Metanephros (tissue), 1 donor: ENCODE measurements around the gene POLDIP2. TPM values are rescaled to one million over a fixed set of nuclear protein-coding genes. Genes with fewer than 3 reads are reported as not detected.

ENCODE experiments used
- total RNA-seq: library from RNA; depleted of rRNA; stranded (reverse); fragments of >200 nt; gene quantifications from one replicate; pipeline ENCODE4 v1.2.3, GENCODE V29; 2014

The POLDIP2 gene
- 68.8 TPM for total RNA-seq

GRCh38 chr17:28357061-28357900, at the start of gene POLDIP2:
Gene POLDIP2, minus strand, starts transcription at chr17:28357527. Its CDS starts 79 bp downstream, at chr17:28357448.

GRCh38 chr17:28405632-28406472, 48.5 kb upstream of the POLDIP2 start, which contains the start of gene SLC46A1:
Gene SLC46A1, minus strand, starts transcription at chr17:28406212. Its CDS starts 98 bp downstream, at chr17:28406114.

GRCh38 chr17:28371245-28372202, 14.2 kb upstream of the POLDIP2 start, which contains the start of gene SARM1:
Gene SARM1, plus strand, starts transcription at chr17:28371694. Its CDS starts 339 bp downstream, at chr17:28372033.

GRCh38 chr17:28370035-28370743, 12.9 kb upstream of the POLDIP2 start, which contains the start of gene VTN:
Gene VTN, minus strand, starts transcription at chr17:28370307. Its CDS starts 104 bp downstream, at chr17:28370203.

GRCh38 chr17:28364665-28365363, 7.5 kb upstream of the POLDIP2 start, which contains the start of gene SEBOX:
Gene SEBOX, minus strand, starts transcription at chr17:28365199. Its CDS starts 48 bp downstream, at chr17:28365151.

GRCh38 chr17:28335201-28335958, 21.9 kb downstream of the POLDIP2 start, which contains the start of the genes IFT20 and TNFAIP1:
Gene IFT20, minus strand, starts transcription at chr17:28335472. Its CDS starts 3,487 bp downstream, at chr17:28331985.
Gene TNFAIP1, plus strand, starts transcription at chr17:28335761. Its CDS starts 3,761 bp downstream, at chr17:28339522.

GRCh38 chr17:28318759-28319597, 38.3 kb downstream of the POLDIP2 start, which contains the start of gene TMEM97:
Gene TMEM97, plus strand, starts transcription at chr17:28319200. Its CDS starts 40 bp downstream, at chr17:28319240.

Other genes with a start within 250 kb of the POLDIP2 start
- gene TMEM97, start 38.3 kb downstream of the POLDIP2 start, total RNA-seq, result 25.3 TPM
- 42.5 TPM for gene IFT20, start 22.1 kb downstream of the POLDIP2 start, total RNA-seq
- 38.9 TPM for gene TNFAIP1, start 21.8 kb downstream of the POLDIP2 start, total RNA-seq
- gene SEBOX, start 7.7 kb upstream of the POLDIP2 start, total RNA-seq, result not detected
- 5.7 TPM for gene VTN, start 12.8 kb upstream of the POLDIP2 start, total RNA-seq
- gene SARM1, start 14.2 kb upstream of the POLDIP2 start, total RNA-seq, result 16.7 TPM
- 8.2 TPM for gene SLC46A1, start 48.7 kb upstream of the POLDIP2 start, total RNA-seq
- 1.9 TPM for gene SLC13A2, start 116.1 kb upstream of the POLDIP2 start, total RNA-seq
- 0.23 TPM for gene FOXN1, start 148.8 kb upstream of the POLDIP2 start, total RNA-seq
- 102 TPM for gene UNC119, start 195.1 kb upstream of the POLDIP2 start, total RNA-seq
- 75.0 TPM for gene PIGS, start 214.0 kb upstream of the POLDIP2 start, total RNA-seq
- 15.1 TPM for gene ALDOC, start 219.4 kb upstream of the POLDIP2 start, total RNA-seq
- 26.7 TPM for gene SPAG5, start 241.5 kb upstream of the POLDIP2 start, total RNA-seq